ENCODE results near the gene HSCB.
A peak's percentile ranks its signal among the peaks of the same experiment; 100 is the strongest.
"Not testable (repeated sequence)": the region's sequence is repeated elsewhere in the genome, so short reads cannot be mapped to it uniquely, and the experiment has no call there.

Gene HSCB

DNA sequence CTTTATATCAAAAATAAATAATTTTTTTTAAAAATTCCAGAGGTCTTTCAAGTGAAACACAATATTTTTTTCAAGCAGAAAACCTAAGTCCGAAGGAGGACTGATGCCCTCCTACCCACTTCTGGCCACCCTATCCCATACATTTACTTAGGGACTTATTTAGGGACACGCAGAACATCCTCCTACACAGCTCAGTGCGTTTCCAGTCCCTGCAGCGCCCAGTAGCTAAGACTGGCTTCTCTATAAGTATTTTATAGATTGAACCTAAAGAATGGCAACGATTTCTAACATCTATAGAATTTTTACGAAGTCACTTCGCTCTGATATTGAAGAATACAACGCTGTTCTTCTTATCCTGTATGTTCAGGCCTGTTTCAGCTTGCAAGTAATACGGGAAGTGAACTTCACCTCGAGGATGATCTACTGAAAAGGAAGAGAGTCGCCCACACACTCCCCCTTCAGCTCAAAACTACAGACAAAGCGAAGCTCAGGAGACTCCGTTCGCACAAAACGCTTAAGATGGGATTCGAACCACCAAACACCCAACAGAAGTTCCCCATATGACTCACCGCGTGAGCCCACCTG lies 547 bp upstream of the HSCB start:
- peak overlapping the region; percentile 91 for H3K4me3 ChIP-seq (ENCODE audit: low read depth, low read length)
- TF ChIP-seq, protein P1, sequence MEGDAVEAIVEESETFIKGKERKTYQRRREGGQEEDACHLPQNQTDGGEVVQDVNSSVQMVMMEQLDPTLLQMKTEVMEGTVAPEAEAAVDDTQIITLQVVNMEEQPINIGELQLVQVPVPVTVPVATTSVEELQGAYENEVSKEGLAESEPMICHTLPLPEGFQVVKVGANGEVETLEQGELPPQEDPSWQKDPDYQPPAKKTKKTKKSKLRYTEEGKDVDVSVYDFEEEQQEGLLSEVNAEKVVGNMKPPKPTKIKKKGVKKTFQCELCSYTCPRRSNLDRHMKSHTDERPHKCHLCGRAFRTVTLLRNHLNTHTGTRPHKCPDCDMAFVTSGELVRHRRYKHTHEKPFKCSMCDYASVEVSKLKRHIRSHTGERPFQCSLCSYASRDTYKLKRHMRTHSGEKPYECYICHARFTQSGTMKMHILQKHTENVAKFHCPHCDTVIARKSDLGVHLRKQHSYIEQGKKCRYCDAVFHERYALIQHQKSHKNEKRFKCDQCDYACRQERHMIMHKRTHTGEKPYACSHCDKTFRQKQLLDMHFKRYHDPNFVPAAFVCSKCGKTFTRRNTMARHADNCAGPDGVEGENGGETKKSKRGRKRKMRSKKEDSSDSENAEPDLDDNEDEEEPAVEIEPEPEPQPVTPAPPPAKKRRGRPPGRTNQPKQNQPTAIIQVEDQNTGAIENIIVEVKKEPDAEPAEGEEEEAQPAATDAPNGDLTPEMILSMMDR (IDR thresholded peaks at IDR 0.05; ENCODE audit: insufficient read depth, low read depth, low read length, missing control alignments), result no peak
- DNase-seq (ENCODE audit: low read depth), result no peak

DNA sequence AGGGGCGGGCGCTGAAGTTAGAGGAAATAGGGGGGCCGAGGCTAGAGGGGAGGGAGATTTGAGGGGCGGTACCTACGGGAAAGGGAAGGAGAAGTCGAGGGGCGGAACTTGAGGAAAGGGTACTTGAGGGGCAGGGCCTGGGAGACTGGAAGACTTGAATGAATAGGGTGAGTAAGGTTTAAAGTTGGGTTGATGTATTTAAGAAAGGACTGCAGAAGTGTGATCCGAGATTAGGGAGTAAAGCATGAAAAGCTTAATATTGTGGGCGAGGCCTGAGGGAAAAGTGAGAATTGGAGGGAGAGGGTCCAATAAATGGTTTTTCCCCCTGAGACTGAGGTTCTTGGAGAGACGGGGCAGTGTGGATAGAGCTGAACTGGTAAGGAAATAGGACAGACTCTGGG lies 723 bp downstream of the HSCB start:
- H3K4me3 ChIP-seq (ENCODE audit: low read depth, low read length), result peak overlapping the region; percentile 68
- no peak for DNase-seq (ENCODE audit: low read depth)
- TF ChIP-seq, protein P1 (IDR thresholded peaks at IDR 0.05; ENCODE audit: insufficient read depth, low read depth, low read length, missing control alignments), result no peak

DNA sequence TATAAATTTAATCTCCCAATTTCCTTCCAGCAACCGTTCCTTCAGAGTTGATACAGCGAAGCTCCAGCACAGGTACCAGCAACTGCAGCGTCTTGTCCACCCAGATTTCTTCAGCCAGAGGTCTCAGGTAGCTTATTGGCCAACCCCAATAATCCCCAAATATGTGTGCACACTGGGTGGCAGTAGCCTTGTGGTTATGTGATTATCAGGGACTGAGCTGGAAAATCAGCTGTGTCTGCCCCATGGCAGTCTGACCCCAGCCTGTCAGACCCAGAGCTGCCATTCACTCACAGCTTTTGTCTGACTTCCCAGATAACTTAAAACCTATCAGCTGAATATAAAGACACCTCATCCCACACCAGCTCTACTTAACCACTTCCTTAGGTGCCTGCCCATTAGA lies 2.0 kb downstream of the HSCB start:
- no peak overlapping the region for H3K4me3 ChIP-seq (ENCODE audit: low read depth, low read length)
- TF ChIP-seq, protein P1 (IDR thresholded peaks at IDR 0.05; ENCODE audit: insufficient read depth, low read depth, low read length, missing control alignments), result no peak
- no peak for DNase-seq (ENCODE audit: low read depth)

DNA sequence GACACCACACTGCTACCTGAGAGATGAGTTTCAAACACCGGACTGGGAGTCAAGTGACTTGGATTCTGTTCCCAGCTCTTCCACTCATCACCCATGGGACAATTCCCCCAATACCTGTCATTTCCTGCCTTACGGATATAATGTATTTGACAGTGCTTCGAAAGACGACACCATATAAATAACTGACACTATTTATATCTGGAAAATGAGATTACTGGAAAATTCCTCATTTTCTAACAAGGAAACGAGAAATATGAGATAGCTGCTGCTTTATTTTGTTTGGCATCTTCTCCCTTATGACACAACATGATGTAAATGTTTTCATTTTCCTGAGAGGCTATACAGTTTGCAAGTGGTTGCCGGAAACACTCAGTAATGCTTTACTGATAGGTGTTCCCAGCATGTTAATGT lies 8.6 kb downstream of the HSCB start:
- TF ChIP-seq, protein P1 (IDR thresholded peaks at IDR 0.05; ENCODE audit: insufficient read depth, low read depth, low read length, missing control alignments), result no peak
- DNase-seq (ENCODE audit: low read depth), result no peak
- H3K4me3 ChIP-seq (ENCODE audit: low read depth, low read length), result no peak overlapping the region

DNA sequence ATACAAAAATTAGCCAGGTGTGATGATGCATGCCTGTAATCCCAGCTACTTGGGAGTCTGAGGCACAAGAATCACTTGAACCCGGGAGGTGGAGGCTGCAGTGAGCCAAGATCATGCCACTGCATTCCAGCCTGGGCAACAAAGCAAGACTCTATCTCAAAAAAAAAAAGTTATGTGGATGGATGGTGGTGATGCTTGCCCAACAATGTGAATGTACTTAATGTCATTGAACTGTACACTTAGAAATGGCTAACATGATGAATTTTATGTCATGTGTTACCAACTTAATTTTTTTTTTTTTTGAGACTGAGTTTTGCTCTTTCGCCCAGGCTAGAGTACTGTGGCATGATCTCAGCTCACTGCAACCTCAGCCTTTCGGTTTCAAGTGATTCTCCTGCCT lies 12.7 kb downstream of the HSCB start:
- DNase-seq (ENCODE audit: low read depth); H3K4me3 ChIP-seq (ENCODE audit: low read depth, low read length): not testable (repeated sequence)

DNA sequence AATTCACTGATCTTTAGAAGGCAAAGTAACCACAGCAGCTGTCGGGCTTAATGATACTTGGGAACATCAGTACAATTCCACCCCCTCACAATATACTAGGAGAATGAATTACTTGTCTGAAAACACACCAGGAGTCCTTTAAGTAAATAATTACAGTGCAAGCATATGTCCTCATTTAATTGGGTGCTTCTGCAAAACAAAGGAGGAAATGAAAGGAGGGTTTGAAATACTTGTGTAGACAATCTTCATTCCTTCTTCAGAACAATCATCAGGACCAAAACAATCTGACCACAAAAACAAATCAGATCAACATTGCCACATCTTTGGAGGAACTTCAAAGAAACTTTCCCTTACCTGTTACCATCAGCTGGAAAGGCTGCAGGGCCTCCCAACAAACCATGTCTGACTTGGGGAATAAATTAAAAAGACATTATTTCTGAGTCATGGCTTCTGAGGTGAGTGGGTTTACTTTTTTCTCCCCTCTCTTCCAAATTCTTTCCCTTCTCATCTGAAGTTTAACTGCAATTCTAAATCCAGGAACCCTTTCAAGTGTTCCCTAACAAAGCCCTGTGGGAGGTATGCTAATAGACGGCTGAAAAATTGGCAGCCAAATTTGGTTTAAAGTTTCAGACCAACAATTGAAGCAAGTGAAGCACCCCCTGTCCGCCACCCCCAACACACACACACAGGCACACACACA lies 18.2 kb downstream of the HSCB start:
- TF ChIP-seq, protein P1 (IDR thresholded peaks at IDR 0.05; ENCODE audit: insufficient read depth, low read depth, low read length, missing control alignments), result no peak
- peak overlapping the region; percentile 3; the same call in 1 of the 2 replicates for H3K4me3 ChIP-seq (ENCODE audit: low read depth, low read length)
- DNase-seq (ENCODE audit: low read depth), result peak; percentile 13

DNA sequence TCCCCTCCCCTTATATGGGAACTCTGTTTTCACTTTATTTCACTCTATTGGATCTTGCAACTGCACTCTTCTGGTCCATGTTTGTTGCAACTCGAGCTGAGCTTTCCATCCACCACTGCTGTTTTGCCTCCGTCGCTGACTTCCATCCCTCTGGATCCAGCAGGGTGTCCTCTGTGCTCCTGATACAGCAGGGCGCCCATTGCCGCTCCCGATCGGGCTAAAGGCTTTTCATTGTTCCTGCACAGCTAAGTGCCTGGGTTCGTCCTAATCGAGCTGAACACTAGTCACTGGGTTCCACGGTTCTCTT lies 19.6 kb downstream of the HSCB start:
- DNase-seq (ENCODE audit: low read depth), result no peak
- H3K4me3 ChIP-seq (ENCODE audit: low read depth, low read length), result no peak overlapping the region
- TF ChIP-seq, protein P1 (IDR thresholded peaks at IDR 0.05; ENCODE audit: insufficient read depth, low read depth, low read length, missing control alignments), result no peak

DNA sequence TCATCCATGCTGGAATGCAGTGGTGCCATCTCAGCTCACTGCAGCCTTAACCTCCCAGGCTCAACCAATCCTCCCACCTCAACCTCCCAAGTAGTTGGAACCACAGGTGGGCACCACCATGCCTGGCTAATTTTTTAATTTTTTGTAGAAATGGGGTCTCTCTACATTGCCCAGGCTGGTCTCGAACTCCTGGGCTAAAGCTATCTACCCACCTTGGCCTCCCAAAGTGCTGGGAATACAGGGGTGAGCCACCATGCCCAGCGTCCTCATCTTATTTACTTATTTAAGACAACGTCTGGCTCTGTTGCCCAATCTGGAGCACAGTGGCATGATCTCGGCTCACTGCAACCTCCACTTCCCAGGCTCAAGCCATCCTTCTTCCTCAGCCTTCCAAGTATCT lies 20.2 kb downstream of the HSCB start:
- DNase-seq (ENCODE audit: low read depth); H3K4me3 ChIP-seq (ENCODE audit: low read depth, low read length): not testable (repeated sequence)
